HUES48 (cell line): ENCODE measurements around the gene NPAS3.

ENCODE experiments used
- H3K27ac ChIP-seq: one replicate; pipeline ENCODE4 v1.7.0; 2013; ENCODE audit warnings: low read depth, low read length, inconsistent platforms
- H3K27me3 ChIP-seq: 2 replicates; pipeline ENCODE4 v1.6.1; 2013; ENCODE audit warnings: mild to moderate bottlenecking, low read length; ENCODE audit not compliant: control insufficient read depth, insufficient read depth
- H3K36me3 ChIP-seq: 2 replicates; pipeline ENCODE4 v1.6.1; 2013; ENCODE audit warnings: low read length; ENCODE audit not compliant: control insufficient read depth, insufficient read depth
- H3K4me1 ChIP-seq: 2 replicates; pipeline ENCODE4 v1.6.1; 2013; ENCODE audit warnings: mild to moderate bottlenecking, low read length; ENCODE audit not compliant: control insufficient read depth, insufficient read depth
- H3K4me3 ChIP-seq: 2 replicates; pipeline ENCODE4 v1.5.1; 2013; ENCODE audit warnings: mild to moderate bottlenecking, low read depth, low read length
- H3K9ac ChIP-seq: 2 replicates; pipeline ENCODE4 v1.6.1; 2013; ENCODE audit warnings: mild to moderate bottlenecking, low read depth, low read length, moderate library complexity
- H3K9me3 ChIP-seq: 2 replicates; pipeline ENCODE4 v1.6.1; 2013; ENCODE audit warnings: low read length; ENCODE audit not compliant: control insufficient read depth, insufficient read depth

The NPAS3 gene

DNA sequence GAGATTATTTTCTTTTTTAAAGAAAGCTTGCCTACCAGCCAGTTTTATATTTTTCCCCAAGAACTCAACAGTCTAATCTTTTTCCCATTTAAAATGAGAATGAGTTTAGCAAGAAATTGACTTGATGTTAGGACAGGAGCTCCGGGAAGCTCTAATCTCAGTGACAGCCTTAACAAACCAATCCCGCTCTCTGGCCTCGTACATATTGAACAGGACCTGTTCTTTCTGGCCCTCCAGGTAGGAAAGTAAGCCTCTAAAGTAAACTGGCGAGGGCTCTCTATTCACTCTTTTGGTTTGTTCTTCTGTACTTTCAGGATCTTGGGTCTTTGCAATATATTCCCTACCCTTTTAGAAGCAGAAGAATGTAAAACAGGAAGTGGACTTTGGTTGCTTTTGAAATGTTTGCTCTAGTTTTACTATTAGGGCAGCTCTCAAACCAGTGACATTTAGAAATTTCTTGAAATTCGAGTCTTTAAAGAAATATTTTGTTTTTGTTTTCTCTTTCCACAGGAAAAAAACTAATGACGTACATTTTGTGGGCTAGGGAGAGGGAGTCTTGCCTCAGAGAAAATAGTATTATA is 17.9 kb upstream of the NPAS3 start:
- H3K4me1 ChIP-seq, result no peaks in the 10 kb centered on the region
- H3K27ac ChIP-seq, result no peak overlapping the region
- no peak overlapping the region for H3K9ac ChIP-seq
- 0 out of 2 replicates have a peak, but pooled peaks cover 10% of the 10 kb centered on the region for H3K9me3 ChIP-seq
- H3K36me3 ChIP-seq, result no peaks in the 10 kb centered on the region
- H3K4me3 ChIP-seq, result no peak overlapping the region
- H3K27me3 ChIP-seq, result no peaks in the 10 kb centered on the region

DNA sequence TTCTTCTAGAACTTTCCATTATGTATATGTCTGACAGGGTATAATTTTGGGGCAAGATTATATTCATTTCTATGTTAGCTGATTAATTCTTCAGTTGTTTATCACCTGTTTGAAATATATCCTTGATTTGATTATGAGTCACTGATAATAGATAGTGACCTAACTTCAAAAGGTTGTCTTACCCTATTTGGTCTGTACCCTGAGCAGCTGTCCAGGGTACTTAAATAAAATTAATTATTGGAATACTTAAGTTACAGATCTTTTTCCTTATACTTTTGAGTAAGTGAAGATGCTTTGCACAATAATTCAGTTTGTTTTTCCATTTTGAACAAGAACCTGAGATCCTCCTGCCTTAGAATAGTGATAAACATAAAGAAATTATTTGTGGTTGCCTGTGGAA is 13.2 kb upstream of the NPAS3 start:
- Histone ChIP-seq H3K36me3 (no peaks in the 10 kb centered on the region), H3K4me1 (no peaks in the 10 kb centered on the region), H3K9ac (no peak overlapping the region), H3K27ac (no peak overlapping the region), H3K9me3 (no peaks in the 10 kb centered on the region), H3K27me3 (peaks cover 8% of the 10 kb centered on the region), H3K4me3 (no peak overlapping the region)

DNA sequence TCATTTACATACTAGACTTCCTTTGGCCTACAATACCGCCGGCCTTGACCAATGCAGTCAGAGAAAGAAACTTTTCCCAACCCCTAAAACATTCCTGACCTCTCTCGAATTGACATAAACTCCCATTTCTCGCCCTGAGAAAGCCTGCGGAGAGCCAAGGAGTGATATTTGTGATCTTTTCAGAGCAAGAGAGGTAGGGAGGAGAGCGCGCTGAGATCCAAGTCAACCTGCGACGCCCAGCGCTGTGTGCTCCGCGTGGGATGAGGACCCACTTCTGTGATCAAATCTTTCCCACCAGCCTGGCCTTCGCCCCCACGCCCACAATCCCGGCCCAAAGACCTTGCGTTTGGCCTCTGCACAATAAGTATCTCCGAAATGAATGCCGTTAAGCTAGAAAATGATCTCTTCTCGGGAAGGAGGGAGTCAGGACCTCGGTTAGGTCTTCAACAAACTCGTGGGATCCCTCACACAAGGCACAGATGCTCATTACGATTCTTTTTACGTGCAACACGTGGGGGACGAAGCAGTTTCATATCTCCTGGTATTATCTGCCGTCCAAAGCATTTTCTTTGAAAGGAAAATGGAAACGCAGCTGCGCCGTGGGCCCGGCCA is 6.3 kb upstream of the NPAS3 start:
- Histone ChIP-seq H3K36me3 (no peaks in the 10 kb centered on the region), H3K27ac (no peak overlapping the region), H3K4me3 (peak overlapping the region; percentile 67), H3K9me3 (no peaks in the 10 kb centered on the region), H3K27me3 (peaks cover 75% of the 10 kb centered on the region), H3K4me1 (peaks cover 35% of the 10 kb centered on the region), H3K9ac (no peak overlapping the region)

DNA sequence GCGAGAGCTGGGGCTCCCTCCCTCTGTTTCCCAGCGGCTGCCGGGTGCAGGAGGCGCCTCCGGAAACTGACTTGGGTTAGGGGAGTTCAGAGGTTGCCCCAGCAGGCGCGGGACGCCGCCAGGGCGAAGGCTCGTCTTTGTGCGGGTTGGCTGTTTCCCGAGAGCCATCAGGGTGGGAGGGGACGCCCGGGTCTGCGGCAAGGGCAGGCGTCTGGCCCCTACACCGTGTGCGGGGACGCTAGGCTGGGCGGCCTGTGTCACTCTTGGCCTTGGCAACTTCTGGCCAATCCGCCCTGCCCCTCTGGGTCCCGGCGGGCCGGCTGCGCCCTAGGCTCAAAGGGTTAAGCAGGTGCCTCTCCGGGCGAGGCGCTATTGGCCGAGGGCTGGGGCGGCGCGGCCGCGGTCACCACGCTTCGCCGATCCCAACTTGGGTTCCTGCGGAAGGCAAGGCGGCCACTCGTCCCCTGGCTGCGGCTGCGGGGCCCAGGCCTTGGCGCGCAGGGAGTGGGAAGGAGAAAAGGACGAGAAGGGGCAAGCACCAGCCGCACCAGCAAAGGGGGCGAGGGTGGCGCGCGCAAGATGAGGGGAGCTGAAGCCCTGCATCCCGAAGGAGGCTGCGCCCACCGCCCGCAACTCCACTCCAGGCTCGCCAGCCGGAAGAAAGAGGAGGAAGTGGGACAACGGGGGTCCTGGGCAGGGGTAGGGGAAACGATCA is 5.6 kb upstream of the NPAS3 start:
- H3K27ac ChIP-seq, result peak overlapping the region; percentile 12
- H3K4me3 ChIP-seq, result peak overlapping the region; percentile 67
- no peaks in the 10 kb centered on the region for H3K9me3 ChIP-seq
- H3K36me3 ChIP-seq, result no peaks in the 10 kb centered on the region
- H3K4me1 ChIP-seq, result peaks cover 42% of the 10 kb centered on the region
- H3K27me3 ChIP-seq, result peaks cover 81% of the 10 kb centered on the region
- no peak overlapping the region for H3K9ac ChIP-seq

DNA sequence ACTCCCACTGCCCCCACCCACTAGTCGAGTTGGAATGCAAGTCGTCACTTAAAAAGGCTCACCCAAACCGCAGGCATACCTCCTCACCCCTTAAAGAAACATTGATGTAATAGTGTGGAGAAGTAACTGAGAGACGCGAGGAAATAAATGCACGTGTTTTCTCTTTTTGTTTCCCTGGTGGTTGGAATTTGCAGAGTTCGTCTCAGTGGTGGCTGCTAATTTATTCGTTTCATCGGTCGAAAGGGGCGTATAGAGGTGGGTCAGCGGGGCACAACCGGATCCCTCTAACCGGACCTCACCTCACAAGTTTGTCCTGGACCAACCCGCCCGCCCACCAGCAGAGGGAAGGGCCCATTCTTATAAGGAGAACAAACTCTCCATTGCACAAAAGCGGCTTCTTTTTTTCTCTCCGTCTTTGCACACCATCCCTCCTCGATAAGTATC is 5.0 kb upstream of the NPAS3 start:
- 0 out of 2 replicates have a peak overlapping the region, but pooled peaks have one; percentile 10 for H3K9ac ChIP-seq
- peak overlapping the region; percentile 67 for H3K4me3 ChIP-seq
- H3K9me3 ChIP-seq, result no peaks in the 10 kb centered on the region
- H3K36me3 ChIP-seq, result no peaks in the 10 kb centered on the region
- H3K27me3 ChIP-seq, result peaks cover 85% of the 10 kb centered on the region
- peaks cover 42% of the 10 kb centered on the region for H3K4me1 ChIP-seq
- H3K27ac ChIP-seq, result peak overlapping the region; percentile 12

DNA sequence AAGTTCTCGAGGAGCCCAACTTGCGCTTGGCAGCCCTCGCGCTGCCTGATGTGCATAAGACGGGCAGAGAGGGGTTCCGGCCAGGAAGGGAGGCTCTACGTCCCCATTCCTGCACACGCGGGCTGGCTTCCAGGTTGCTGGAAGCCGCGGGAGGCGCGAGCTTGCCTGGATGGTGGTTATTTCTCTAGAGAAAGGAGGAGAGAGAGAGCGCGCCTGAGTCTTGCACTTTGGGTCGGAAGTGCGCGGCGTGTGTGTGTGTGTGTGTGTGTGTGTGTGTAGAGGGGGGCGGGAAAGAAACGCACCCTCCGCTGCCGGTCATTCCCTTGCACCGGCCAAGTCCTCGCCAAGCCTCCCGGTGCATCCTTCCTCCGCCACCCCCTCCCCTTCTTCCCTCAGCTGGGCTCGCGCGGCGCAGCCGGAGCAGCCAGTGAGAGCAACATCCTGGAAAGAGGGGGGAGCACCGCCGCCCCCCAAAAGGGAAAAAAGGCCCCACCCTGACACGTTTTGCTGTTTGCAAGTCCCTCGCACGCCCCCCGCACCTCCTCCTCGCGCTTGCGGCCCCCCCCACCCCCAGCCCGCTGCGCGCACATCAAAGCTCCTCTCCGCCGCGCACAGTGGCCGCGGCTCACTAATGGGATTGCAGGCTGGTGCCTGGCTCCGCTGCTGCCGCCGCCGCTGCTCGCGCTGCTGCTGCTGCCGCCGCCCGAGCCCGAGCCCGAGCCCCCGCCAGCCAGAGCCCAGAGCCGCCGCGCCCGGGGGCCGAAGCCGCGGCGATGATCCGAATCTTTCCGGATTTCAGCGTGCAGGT is 4.4 kb upstream of the NPAS3 start:
- Histone ChIP-seq H3K27me3 (peaks cover 85% of the 10 kb centered on the region), H3K4me3 (peak overlapping the region; percentile 67), H3K9ac (0 out of 2 replicates have a peak overlapping the region, but pooled peaks have one; percentile 10), H3K9me3 (no peaks in the 10 kb centered on the region), H3K4me1 (peaks cover 42% of the 10 kb centered on the region), H3K27ac (no peak overlapping the region), H3K36me3 (no peaks in the 10 kb centered on the region)

DNA sequence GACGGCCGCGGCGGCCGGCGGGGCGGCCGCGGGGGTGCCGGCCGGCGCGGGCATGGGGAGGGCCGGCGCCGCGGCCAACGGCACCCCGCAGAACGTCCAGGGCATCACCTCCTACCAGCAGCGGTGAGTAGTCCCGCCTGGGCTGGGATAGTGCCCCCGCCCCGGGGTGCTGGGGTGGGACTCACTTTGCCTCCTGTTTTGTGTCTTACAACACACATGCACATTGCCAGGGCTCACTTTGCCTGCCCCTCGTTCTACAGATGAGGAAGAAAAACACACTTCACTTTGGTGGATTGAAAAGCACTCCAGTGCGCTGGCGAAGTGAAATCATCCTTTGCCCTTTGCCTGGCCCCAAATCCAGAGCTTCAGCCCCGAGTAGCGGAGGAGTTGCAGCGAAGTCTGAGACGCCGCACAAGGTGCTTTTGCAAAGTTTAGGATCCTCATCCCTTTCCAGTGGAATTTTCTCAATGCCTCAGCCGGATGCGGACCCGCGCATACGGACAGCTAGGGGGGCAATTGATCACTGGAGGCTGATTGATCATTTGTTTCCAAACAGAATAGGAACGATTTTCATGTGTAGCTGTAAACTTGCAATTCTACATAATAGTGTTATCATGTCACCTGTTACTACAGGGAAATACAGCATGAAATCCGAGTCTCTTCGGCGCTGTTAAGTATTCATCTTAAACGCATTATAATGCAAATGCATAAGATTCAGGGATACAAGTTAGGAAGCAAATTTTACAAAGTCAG is 3.6 kb upstream of the NPAS3 start:
- Histone ChIP-seq H3K36me3 (no peaks in the 10 kb centered on the region), H3K9ac (no peak overlapping the region), H3K27me3 (peaks cover 84% of the 10 kb centered on the region), H3K27ac (peak overlapping the region; percentile 10), H3K4me1 (peaks cover 43% of the 10 kb centered on the region), H3K9me3 (no peaks in the 10 kb centered on the region), H3K4me3 (peak overlapping the region; percentile 67)

DNA sequence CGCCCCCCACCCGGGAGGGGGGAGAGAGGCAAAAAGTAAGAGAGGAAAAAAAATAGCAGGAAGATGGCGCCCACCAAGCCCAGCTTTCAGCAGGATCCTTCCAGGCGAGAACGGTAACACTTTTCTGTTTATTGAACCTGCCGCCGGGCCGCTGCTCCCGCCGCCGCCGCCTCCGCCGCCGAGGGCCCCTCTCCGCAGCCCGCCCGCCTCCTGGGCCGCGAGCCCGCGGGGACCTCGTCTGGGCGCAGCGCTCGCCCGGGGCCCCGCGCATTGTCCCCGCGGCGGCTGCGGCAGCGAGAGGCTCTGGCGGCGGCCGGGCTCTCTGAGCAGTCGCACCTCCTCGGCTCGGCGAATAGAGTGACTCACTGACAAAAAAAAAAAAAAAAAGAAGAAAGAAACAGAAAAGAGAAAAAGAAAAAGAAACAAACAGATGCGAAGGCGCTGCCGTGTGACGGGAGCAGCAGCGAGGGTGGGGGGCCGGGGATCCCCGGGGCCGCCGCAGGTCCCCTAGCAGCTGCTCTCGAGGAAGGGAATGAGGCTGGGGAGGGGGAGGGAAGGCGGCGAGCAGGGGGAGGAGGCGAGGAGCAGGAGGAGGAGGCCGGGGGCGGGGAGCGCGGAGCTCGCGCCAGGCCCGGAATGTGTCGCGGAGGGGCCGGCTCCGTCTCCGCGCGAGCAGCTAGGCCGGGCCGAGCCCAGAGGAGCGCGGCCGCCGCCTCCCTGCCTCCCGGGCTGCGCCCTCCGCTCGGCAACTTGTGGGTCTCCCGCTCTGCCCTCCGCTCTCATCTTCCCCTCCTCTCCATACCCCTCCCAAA is 781 bp downstream of the NPAS3 start:
- Histone ChIP-seq H3K36me3 (no peaks in the 10 kb centered on the region), H3K9ac (no peak overlapping the region; the same call in 1 of the 2 replicates), H3K9me3 (no peaks in the 10 kb centered on the region), H3K4me1 (peaks cover 38% of the 10 kb centered on the region), H3K27me3 (peaks cover 70% of the 10 kb centered on the region), H3K27ac (peak overlapping the region; percentile 24), H3K4me3 (peak overlapping the region; percentile 68)

DNA sequence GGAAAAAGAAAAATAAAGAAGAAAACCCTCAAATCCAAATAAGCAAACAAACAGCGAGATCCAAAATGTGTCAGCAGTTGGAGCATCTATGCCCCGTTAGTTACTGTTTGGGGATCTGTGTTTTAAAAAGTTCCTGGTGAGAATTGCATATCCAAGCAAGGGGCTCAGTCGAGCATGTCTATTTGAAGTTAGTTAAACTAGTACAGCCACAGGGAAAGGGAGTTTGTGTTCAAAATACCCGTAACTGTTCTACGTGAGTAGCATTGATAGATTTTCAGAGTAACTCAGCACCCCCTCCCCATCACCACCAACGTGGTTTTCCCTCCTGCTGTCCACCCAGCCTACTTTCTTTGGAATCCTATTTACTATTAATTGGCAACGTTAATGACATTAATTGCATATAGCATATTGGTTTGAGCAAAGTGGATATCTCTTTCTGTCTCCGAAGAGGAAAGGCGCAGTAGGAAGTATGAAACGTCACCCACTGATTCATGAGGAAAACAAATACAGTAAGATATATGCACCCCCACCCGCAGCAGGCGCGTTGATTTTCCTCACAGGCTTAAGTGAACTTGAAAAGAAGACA is 1.5 kb downstream of the NPAS3 start:
- Histone ChIP-seq H3K36me3 (no peaks in the 10 kb centered on the region), H3K27ac (peak overlapping the region; percentile 24), H3K4me1 (peaks cover 35% of the 10 kb centered on the region), H3K9me3 (no peaks in the 10 kb centered on the region), H3K4me3 (peak overlapping the region; percentile 68), H3K9ac (no peak overlapping the region), H3K27me3 (peaks cover 66% of the 10 kb centered on the region)
